ENCODE results near the gene LACC1. TPM values are rescaled to one million over a fixed set of nuclear protein-coding genes. Genes with fewer than 3 reads are reported as not detected.

LACC1 gene
- total RNA-seq, 6 experiments from 2014 or later, result 3.2 to 5.2 (median 3.5) TPM

GRCh38 chr13:43846496-43847158, 33.1 kb upstream of the LACC1 start:
- Mint-ChIP-seq H3K36me3 (ENCODE audit: low read depth) (peaks cover 22% of the 10 kb centered on the region), H3K27me3 (ENCODE audit: insufficient read depth) (no peaks in the 10 kb centered on the region; the same call in 1 of the 2 replicates), H3K9me3 (peaks cover 18% of the 10 kb centered on the region), H3K27ac (peak overlapping the region; percentile 40), H3K4me1 (ENCODE audit: low read depth) (peaks cover 32% of the 10 kb centered on the region), H3K4me3 (no peak overlapping the region)
- no peak for TF ChIP-seq CTCF (IDR thresholded peaks at IDR 0.05)
- peak; percentile 24 for DNase-seq

GRCh38 chr13:43848001-43848649, 31.6 kb upstream of the LACC1 start:
- peaks cover 33% of the 10 kb centered on the region for H3K36me3 Mint-ChIP-seq (ENCODE audit: low read depth)
- H3K9me3 Mint-ChIP-seq, result peaks cover 33% of the 10 kb centered on the region
- peaks cover 32% of the 10 kb centered on the region for H3K4me1 Mint-ChIP-seq (ENCODE audit: low read depth)
- TF ChIP-seq CTCF (IDR thresholded peaks at IDR 0.05), result no peak
- peak; percentile 16 for DNase-seq
- H3K27me3 Mint-ChIP-seq (ENCODE audit: insufficient read depth), result no peaks in the 10 kb centered on the region; the same call in 1 of the 2 replicates
- peak overlapping the region; percentile 36 for H3K27ac Mint-ChIP-seq
- H3K4me3 Mint-ChIP-seq, result no peak overlapping the region

DNA sequence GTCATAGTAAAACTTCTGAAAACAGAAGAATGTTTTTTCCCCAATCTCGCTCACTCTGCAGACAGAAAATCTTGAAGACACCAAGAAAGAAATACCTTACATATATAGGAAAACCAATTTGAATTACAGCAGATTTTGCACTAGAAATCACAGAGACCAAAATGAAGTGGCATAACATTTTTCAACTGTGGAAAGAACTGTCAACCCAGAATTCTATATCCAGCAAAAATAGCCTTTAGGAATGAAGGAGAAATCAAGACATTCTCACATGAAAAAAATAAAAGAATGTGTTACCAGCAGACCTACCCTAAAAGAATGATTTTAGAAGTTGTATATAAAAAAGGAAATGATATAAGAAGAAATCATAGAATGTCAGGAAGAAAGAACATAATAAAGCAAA, 28.8 kb upstream of the LACC1 start:
- Mint-ChIP-seq H3K4me1 (ENCODE audit: low read depth) (peaks cover 32% of the 10 kb centered on the region), H3K4me3 (no peak overlapping the region)

DNA sequence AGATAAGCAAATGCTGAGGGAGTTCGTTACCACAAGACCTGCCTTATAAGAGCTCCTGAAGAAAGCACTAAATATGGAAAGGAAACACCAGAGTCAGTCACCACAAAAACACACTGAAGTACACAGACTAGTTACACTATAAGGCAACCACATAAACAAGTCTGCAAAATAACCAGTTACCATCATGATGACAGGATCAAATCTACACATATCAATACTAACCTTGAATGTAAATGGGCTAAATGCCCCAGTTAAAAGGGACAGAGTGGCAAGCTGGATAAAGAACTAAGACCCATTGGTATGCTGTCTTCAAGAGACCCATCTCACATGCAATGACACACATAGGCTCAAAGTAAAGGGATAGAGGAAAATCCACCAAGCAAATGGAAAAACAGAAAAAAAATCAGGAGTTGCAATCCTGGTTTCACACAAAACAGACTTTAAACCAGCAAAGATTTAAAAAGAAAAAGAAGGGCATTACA, 26.7 kb upstream of the LACC1 start:
- Mint-ChIP-seq H3K9me3 (peaks cover 55% of the 10 kb centered on the region), H3K36me3 (ENCODE audit: low read depth) (peaks cover 64% of the 10 kb centered on the region), H3K27me3 (ENCODE audit: insufficient read depth) (no peaks in the 10 kb centered on the region), H3K4me1 (ENCODE audit: low read depth) (peaks cover 15% of the 10 kb centered on the region), H3K27ac (no peak overlapping the region), H3K4me3 (no peak overlapping the region)
- no peak for DNase-seq
- no peak for TF ChIP-seq CTCF (IDR thresholded peaks at IDR 0.05)

More for the DNA sequence above, 28.8 kb upstream of the LACC1 start:
- H3K27ac Mint-ChIP-seq, result no peak overlapping the region
- H3K36me3 Mint-ChIP-seq (ENCODE audit: low read depth), result peaks cover 60% of the 10 kb centered on the region
- no peak for DNase-seq
- TF ChIP-seq CTCF (IDR thresholded peaks at IDR 0.05), result no peak
- no peaks in the 10 kb centered on the region; the same call in 1 of the 2 replicates for H3K27me3 Mint-ChIP-seq (ENCODE audit: insufficient read depth)
- H3K9me3 Mint-ChIP-seq, result peaks cover 55% of the 10 kb centered on the region

GRCh38 chr13:43861863-43862262, 17.8 kb upstream of the LACC1 start:
- DNase-seq, result no peak
- no peak overlapping the region; the same call in 1 of the 2 replicates for H3K27ac Mint-ChIP-seq
- no peaks in the 10 kb centered on the region for H3K27me3 Mint-ChIP-seq (ENCODE audit: insufficient read depth)
- H3K9me3 Mint-ChIP-seq, result no peaks in the 10 kb centered on the region
- peaks cover 26% of the 10 kb centered on the region for H3K4me1 Mint-ChIP-seq (ENCODE audit: low read depth)
- H3K4me3 Mint-ChIP-seq, result no peak overlapping the region; the same call in 1 of the 2 replicates
- no peak for TF ChIP-seq CTCF (IDR thresholded peaks at IDR 0.05)
- peaks cover 6% of the 10 kb centered on the region for H3K36me3 Mint-ChIP-seq (ENCODE audit: low read depth)
